ENCODE data around the gene SLC6A18. TPM values are rescaled to one million over a fixed set of nuclear protein-coding genes. Genes with fewer than 3 reads are reported as not detected.

SLC6A18 gene
- total RNA-seq, 1 donor from 2014 or later: not detected

GRCh38 chr5:1188464-1188863 lies 36.7 kb upstream of the SLC6A18 start:
- Histone ChIP-seq H3K4me3 (ENCODE audit: low read depth, low read length) (no peak overlapping the region), H3K36me3 (ENCODE audit: control insufficient read depth, insufficient read depth, low read length) (no peaks in the 10 kb centered on the region), H3K27me3 (ENCODE audit: control insufficient read depth, insufficient read depth, low read length) (peaks cover 15% of the 10 kb centered on the region)
- no peak for DNase-seq (ENCODE audit: low read depth)
- no peak for TF ChIP-seq CTCF (IDR thresholded peaks at IDR 0.05; ENCODE audit: insufficient read depth, low read length, poor library complexity, severe bottlenecking)

- Histone ChIP-seq H3K4me3 (ENCODE audit: low read depth, low read length) (no peak overlapping the region), H3K27me3 (ENCODE audit: control insufficient read depth, insufficient read depth, low read length) (peaks cover 19% of the 10 kb centered on the region), H3K36me3 (ENCODE audit: control insufficient read depth, insufficient read depth, low read length) (no peaks in the 10 kb centered on the region)
- no peak for TF ChIP-seq CTCF (IDR thresholded peaks at IDR 0.05; ENCODE audit: insufficient read depth, low read length, poor library complexity, severe bottlenecking)
- no peak for DNase-seq (ENCODE audit: low read depth)
These were observed 35.9 kb upstream of the SLC6A18 start for GRCh38 chr5:1189269-1189668.

- Histone ChIP-seq H3K27me3 (ENCODE audit: control insufficient read depth, insufficient read depth, low read length) (peaks cover 19% of the 10 kb centered on the region), H3K4me3 (ENCODE audit: low read depth, low read length) (no peak overlapping the region), H3K36me3 (ENCODE audit: control insufficient read depth, insufficient read depth, low read length) (no peaks in the 10 kb centered on the region)
- DNase-seq (ENCODE audit: low read depth): no peak
- no peak for TF ChIP-seq CTCF (IDR thresholded peaks at IDR 0.05; ENCODE audit: insufficient read depth, low read length, poor library complexity, severe bottlenecking)
These were observed 34.9 kb upstream of the SLC6A18 start for GRCh38 chr5:1190278-1190677.

- Histone ChIP-seq H3K27me3 (ENCODE audit: control insufficient read depth, insufficient read depth, low read length) (peaks cover 16% of the 10 kb centered on the region), H3K4me3 (ENCODE audit: low read depth, low read length) (no peak overlapping the region), H3K36me3 (ENCODE audit: control insufficient read depth, insufficient read depth, low read length) (no peaks in the 10 kb centered on the region)
- no peak for DNase-seq (ENCODE audit: low read depth)
- TF ChIP-seq CTCF (IDR thresholded peaks at IDR 0.05; ENCODE audit: insufficient read depth, low read length, poor library complexity, severe bottlenecking): no peak
These were observed 34.3 kb upstream of the SLC6A18 start for GRCh38 chr5:1190837-1191239.

- no peak for TF ChIP-seq CTCF (IDR thresholded peaks at IDR 0.05; ENCODE audit: insufficient read depth, low read length, poor library complexity, severe bottlenecking)
- H3K27me3 ChIP-seq (ENCODE audit: control insufficient read depth, insufficient read depth, low read length): peaks cover 15% of the 10 kb centered on the region
- no peak overlapping the region for H3K4me3 ChIP-seq (ENCODE audit: low read depth, low read length)
- no peaks in the 10 kb centered on the region for H3K36me3 ChIP-seq (ENCODE audit: control insufficient read depth, insufficient read depth, low read length)
- no peak for DNase-seq (ENCODE audit: low read depth)
These were observed 32.1 kb upstream of the SLC6A18 start for GRCh38 chr5:1192971-1193590.

GRCh38 chr5:1193591-1193985 lies 31.6 kb upstream of the SLC6A18 start:
- peaks cover 15% of the 10 kb centered on the region for H3K27me3 ChIP-seq (ENCODE audit: control insufficient read depth, insufficient read depth, low read length)
- no peaks in the 10 kb centered on the region for H3K36me3 ChIP-seq (ENCODE audit: control insufficient read depth, insufficient read depth, low read length)
- no peak for TF ChIP-seq CTCF (IDR thresholded peaks at IDR 0.05; ENCODE audit: insufficient read depth, low read length, poor library complexity, severe bottlenecking)
- H3K4me3 ChIP-seq (ENCODE audit: low read depth, low read length): no peak overlapping the region
- no peak for DNase-seq (ENCODE audit: low read depth)

Measured in kidney epithelial cell (primary cell).